MM.1S (cell line): ENCODE data around the gene NMRK1.

Experiments used
- DNase-seq: peaks from one replicate; pipeline ENCODE4 v3.0.0-alpha.2; 2015
- H2AFZ ChIP-seq: fragments of 300-600 bp; sonication (generic); 2 replicates; pipeline ENCODE4 v1.6.0; 2016; ENCODE audit warnings: antibody characterized with exemption, low read length
- H3F3A ChIP-seq: fragments of 300-600 bp; sonication (generic); 2 replicates; pipeline ENCODE4 v1.6.1; 2016; ENCODE audit warnings: mild to moderate bottlenecking, antibody characterized with exemption, low read length, moderate library complexity, mixed read lengths; ENCODE audit not compliant: insufficient read depth
- H3K27ac ChIP-seq: fragments of 300-600 bp; sonication (generic); 2 replicates; pipeline ENCODE4 v1.5.1; 2016; ENCODE audit warnings: mild to moderate bottlenecking, low read length
- H3K27me3 ChIP-seq: fragments of 300-600 bp; sonication (generic); replicated peaks from 2 replicates; pipeline ENCODE4 v1.6.0; 2016; ENCODE audit warnings: low read length; ENCODE audit not compliant: insufficient read depth
- H3K36me3 ChIP-seq: fragments of 300-600 bp; sonication (generic); replicated peaks from 2 replicates; pipeline ENCODE4 v1.6.1; 2016; ENCODE audit warnings: mild to moderate bottlenecking, low read length, mixed read lengths; ENCODE audit not compliant: insufficient read depth
- H3K4me1 ChIP-seq: fragments of 300-600 bp; sonication (generic); 2 replicates; pipeline ENCODE4 v1.6.1; 2016; ENCODE audit warnings: low read length, mixed read lengths
- H3K4me2 ChIP-seq: fragments of 300-600 bp; sonication (generic); 2 replicates; pipeline ENCODE4 v1.6.0; 2016; ENCODE audit warnings: low read depth, low read length
- H3K4me3 ChIP-seq: fragments of 300-600 bp; sonication (generic); 2 replicates; pipeline ENCODE4 v1.5.1; 2016; ENCODE audit warnings: low read length, mixed read lengths
- H3K79me2 ChIP-seq: fragments of 300-600 bp; sonication (generic); 2 replicates; pipeline ENCODE4 v1.6.1; 2016; ENCODE audit warnings: mixed run types, low read length, mixed read lengths
- H3K9ac ChIP-seq: fragments of 300-600 bp; sonication (generic); 2 replicates; pipeline ENCODE4 v1.6.1; 2016; ENCODE audit warnings: low read length, mixed read lengths
- H3K9me2 ChIP-seq: fragments of 300-600 bp; sonication (generic); replicated peaks from 2 replicates; pipeline ENCODE4 v1.6.1; 2016; ENCODE audit warnings: mild to moderate bottlenecking, low read length, mixed read lengths; ENCODE audit not compliant: insufficient read depth
- H3K9me3 ChIP-seq: fragments of 300-600 bp; sonication (generic); replicated peaks from 2 replicates; pipeline ENCODE4 v1.6.1; 2016; ENCODE audit warnings: mild to moderate bottlenecking, low read length, mixed read lengths; ENCODE audit not compliant: insufficient read depth
- H4K20me1 ChIP-seq: fragments of 300-600 bp; sonication (generic); 2 replicates; pipeline ENCODE4 v1.6.1; 2016; ENCODE audit warnings: mild to moderate bottlenecking, low read length, moderate library complexity, mixed read lengths; ENCODE audit not compliant: insufficient read depth
- CTCF ChIP-seq: fragments of 300-600 bp; sonication (generic); IDR thresholded peaks from 2 replicates; pipeline ENCODE4 v1.5.1; 2016; ENCODE audit warnings: antibody characterized with exemption, low read length, mixed read lengths
- EZH2 ChIP-seq: fragments of 300-600 bp; sonication (generic); optimal IDR thresholded peaks from 2 replicates; pipeline ENCODE3; 2017; ENCODE audit warnings: low read depth, mild to moderate bottlenecking, antibody characterized with exemption, low read length, mixed read lengths
- EZH2phosphoT487 ChIP-seq: fragments of 300-600 bp; sonication (generic); IDR thresholded peaks from 2 replicates; pipeline ENCODE4 v1.6.1; 2018; ENCODE audit warnings: antibody characterized with exemption, low read length

NMRK1 gene

DNA sequence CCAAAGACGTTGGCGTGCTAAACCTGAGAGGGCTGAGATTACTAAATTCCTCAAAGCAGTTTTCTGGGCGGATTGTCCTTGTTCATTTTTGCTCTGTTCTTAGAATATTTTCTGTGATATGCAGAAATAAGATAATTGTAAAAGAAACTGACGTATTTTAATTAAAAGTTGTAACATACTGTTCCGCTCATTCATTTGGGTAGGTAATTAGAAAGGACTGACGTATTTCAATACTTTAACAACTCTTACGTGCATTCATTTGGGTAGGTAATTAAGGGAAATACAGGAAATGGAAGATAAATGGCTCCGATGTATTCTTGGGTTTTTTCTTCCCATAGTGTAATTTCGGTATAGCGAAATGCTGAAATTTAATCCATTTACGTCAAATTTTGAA, 1.4 kb upstream of the NMRK1 start:
- peaks cover 20% of the 10 kb centered on the region for H3K4me1 ChIP-seq

GRCh38 chr9:75088646-75089372, 854 bp upstream of the NMRK1 start:
- Histone ChIP-seq H3K79me2 (peaks cover 76% of the 10 kb centered on the region), H3K9me2 (no peaks in the 10 kb centered on the region)

More for the DNA sequence above, 1.4 kb upstream of the NMRK1 start:
- H3K9me2 ChIP-seq, result no peaks in the 10 kb centered on the region
- peak overlapping the region; percentile 83 for H3K9ac ChIP-seq
- H3K27ac ChIP-seq, result peak overlapping the region; percentile 82; the same call in 1 of the 2 replicates
- no peaks in the 10 kb centered on the region for H3K36me3 ChIP-seq
- peak overlapping the region; percentile 80 for H3K4me3 ChIP-seq
- TF ChIP-seq EZH2 (no peak), EZH2phosphoT487 (no peak), CTCF (no peak)
- H3K4me2 ChIP-seq, result peak overlapping the region; percentile 90
- no peaks in the 10 kb centered on the region for H3K27me3 ChIP-seq
- peaks cover 27% of the 10 kb centered on the region for H3F3A ChIP-seq
- no peaks in the 10 kb centered on the region for H4K20me1 ChIP-seq
- DNase-seq, result no peak
- H3K79me2 ChIP-seq, result peaks cover 78% of the 10 kb centered on the region
- no peaks in the 10 kb centered on the region for H3K9me3 ChIP-seq
- peak overlapping the region; percentile 68 for H2AFZ ChIP-seq

DNA sequence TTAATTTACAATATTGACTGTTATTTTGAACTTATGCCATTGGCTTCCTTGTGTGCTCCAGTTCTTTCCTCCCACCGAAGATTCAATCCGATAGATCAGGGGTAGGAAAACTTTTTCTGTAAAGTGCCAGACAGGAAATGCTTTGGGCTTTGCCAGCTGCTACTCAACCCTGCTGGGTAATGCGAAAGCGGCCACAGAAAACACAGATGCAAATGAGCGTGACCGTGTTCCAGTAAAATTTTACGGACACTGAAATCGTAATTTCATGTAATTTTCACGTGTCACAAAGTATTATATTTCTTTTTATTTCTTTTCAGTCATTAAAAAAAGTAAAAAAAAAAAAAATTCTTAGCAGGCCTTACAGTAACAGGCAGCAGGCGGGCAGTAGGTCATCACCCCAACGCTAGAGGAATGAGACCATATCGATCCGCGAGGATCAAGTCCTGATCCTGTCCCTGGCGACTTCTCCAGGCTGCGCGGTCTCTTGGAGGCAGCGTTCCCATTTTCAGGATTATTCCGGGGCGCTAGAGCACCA, 599 bp downstream of the NMRK1 start:
- Histone ChIP-seq H4K20me1 (no peaks in the 10 kb centered on the region), H3K4me1 (peaks cover 20% of the 10 kb centered on the region), H3K79me2 (peaks cover 63% of the 10 kb centered on the region), H3K36me3 (no peaks in the 10 kb centered on the region), H3K9me3 (no peaks in the 10 kb centered on the region), H3F3A (peaks cover 27% of the 10 kb centered on the region), H3K9ac (peak overlapping the region; percentile 99), H3K4me3 (peak overlapping the region; percentile 88), H3K27ac (peak overlapping the region; percentile 98), H3K27me3 (no peaks in the 10 kb centered on the region), H3K9me2 (no peaks in the 10 kb centered on the region), H3K4me2 (peak overlapping the region; percentile 73), H2AFZ (peak overlapping the region; percentile 60)
- no peak for TF ChIP-seq EZH2phosphoT487
- no peak for TF ChIP-seq CTCF
- no peak for TF ChIP-seq EZH2
- peak; percentile 83 for DNase-seq

More at GRCh38 chr9:75088646-75089372, 854 bp upstream of the NMRK1 start:
- Histone ChIP-seq H3K9me3 (no peaks in the 10 kb centered on the region), H3F3A (peaks cover 27% of the 10 kb centered on the region), H3K9ac (peak overlapping the region; percentile 83), H3K27ac (peak overlapping the region; percentile 82; the same call in 1 of the 2 replicates), H2AFZ (peak overlapping the region; percentile 68), H3K4me1 (peaks cover 20% of the 10 kb centered on the region), H3K4me3 (peak overlapping the region; percentile 80), H3K27me3 (no peaks in the 10 kb centered on the region), H3K36me3 (no peaks in the 10 kb centered on the region), H3K4me2 (peak overlapping the region; percentile 90), H4K20me1 (no peaks in the 10 kb centered on the region)
- peak; percentile 41 for DNase-seq
- TF ChIP-seq EZH2phosphoT487 (no peak), EZH2 (no peak), CTCF (no peak)
